ENCODE results near the gene RGMB. TPM values are rescaled to one million over a fixed set of nuclear protein-coding genes. Genes with fewer than 3 reads are reported as not detected.

The RGMB gene
- total RNA-seq, 1 experiment from 2014 or later, result 1.2 TPM

DNA sequence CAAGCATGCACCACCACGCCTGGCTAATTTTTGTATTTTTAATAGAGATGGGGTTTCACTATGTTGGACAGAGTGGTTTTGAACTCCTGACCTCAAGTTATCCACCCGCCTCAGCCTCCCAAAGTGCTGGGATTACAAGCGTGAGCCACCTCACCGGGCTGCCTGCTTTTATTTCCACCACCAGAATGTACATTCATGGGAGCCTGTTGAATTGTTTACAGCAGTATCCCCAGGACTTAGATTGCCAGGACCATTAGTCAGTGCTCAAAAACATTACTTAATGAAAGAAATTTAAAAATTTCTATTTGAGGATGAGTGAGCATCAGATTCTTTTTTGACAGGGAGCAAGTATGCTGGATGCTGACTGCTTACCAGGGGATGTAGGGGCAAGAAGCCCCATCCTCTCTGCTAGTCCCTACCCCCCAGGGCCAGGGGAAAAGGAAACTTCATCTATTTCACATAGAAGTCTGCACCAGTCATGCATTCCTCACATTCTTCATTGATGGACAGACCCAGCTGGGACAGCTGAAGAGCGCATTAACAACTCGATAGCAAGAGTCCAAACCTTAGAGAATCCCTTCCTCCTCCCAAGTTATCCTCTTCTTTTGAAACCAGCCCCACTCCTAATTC is 10.3 kb upstream of the RGMB start:
- no peak for DNase-seq (ENCODE audit: low spot score)
- in situ Hi-C loops (cut with HindIII; ENCODE audit: low sequenced_read_pairs), result no loop called here

DNA sequence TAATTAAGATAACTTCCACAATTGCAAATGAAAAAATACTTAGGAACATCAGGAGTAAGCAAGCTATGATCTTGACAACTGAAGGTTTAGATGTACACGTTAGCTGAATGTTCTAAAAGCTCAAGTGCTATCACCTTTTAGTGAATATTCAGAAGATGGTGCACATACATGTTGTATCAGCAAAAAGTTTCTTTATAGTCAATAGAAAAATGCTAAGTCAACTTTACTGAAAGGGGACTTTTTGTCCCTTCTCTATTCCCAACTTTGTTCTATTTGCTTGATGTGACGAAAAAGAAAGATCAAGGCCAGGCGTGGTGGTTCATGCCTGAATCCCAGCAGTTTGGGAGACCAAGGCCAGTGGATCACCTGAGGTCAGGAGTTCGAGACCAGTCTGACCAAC is 7.6 kb upstream of the RGMB start:
- DNase-seq (ENCODE audit: low spot score), result no peak
- in situ Hi-C loops (cut with HindIII; ENCODE audit: low sequenced_read_pairs), result no loop called here

DNA sequence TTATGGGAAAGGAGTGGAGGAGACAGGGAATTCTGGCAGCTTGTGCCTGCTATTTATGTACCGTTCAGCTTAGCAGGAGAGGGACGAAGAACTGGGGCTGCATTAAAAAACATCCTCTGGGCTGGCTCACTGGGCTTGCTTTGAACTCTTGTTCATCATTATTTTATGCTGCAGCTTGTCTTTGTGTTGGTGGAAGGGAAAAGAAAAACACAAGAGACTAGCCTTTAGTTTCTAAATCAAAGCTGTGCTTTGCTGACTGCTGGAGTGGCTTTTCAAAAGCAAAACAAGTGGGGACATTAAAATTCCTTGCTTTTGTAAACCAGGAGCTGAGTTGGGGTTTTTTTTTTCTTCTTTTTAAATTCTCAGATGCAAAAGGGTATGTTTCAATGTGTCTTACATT is 5.9 kb upstream of the RGMB start:
- no peak for DNase-seq (ENCODE audit: low spot score)
- in situ Hi-C loops (cut with HindIII; ENCODE audit: low sequenced_read_pairs), result no loop called here

DNA sequence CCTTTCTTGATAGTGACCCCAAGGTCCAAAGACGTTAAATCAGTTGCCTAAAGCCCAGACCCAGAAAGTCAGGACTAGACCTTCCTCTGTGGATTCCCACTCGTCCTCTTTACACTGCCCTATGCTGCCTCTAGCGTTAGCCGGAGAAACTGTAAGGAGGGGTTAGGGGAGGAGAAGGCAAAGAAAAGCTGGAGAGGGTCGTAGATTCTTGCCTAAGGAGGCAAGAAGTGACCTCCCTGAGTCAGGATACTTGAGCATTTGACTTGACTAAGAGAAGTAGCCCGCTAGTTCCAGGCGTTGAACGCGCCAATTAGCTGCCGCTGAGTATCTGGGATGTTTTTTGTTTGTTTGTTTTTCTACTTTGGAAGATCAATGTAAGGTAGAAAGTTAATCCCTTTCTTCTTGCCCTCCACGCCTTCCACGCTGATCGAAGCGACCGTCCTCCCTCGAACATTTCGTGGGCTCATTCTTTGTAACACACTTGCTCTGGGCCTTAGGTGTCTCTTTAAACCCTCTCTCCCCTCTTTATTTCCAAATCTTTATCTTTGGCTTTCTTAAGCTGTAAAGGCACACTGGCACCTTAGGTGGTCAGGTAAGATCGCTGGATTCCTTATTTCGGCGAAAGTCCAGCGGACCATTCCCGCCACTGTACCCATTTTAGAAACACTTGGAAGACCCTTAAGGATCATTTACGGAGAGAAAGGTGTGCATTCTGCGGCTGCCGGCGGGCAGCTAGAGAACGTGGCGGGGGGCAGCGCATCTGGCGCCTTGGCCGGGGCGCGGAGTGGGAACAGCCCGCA is 5.1 kb upstream of the RGMB start:
- peak; percentile 80 for DNase-seq (ENCODE audit: low spot score)
- in situ Hi-C loops (cut with HindIII; ENCODE audit: low sequenced_read_pairs), result no loop called here

DNA sequence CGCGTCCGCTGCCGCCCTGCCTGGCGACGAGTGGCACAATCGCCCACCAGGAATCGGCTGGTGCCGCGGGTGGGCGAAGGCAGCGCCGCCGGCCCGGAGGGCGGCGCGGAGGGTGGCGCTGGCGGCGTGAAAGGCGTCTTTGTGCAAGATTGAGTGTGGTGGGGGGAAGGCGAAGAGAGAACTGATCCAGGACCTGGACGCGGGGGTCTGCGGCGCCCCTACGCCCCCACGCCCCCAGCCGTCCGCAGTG is 4.6 kb upstream of the RGMB start:
- DNase-seq (ENCODE audit: low spot score), result no peak
- in situ Hi-C loops (cut with HindIII; ENCODE audit: low sequenced_read_pairs), result no loop called here

DNA sequence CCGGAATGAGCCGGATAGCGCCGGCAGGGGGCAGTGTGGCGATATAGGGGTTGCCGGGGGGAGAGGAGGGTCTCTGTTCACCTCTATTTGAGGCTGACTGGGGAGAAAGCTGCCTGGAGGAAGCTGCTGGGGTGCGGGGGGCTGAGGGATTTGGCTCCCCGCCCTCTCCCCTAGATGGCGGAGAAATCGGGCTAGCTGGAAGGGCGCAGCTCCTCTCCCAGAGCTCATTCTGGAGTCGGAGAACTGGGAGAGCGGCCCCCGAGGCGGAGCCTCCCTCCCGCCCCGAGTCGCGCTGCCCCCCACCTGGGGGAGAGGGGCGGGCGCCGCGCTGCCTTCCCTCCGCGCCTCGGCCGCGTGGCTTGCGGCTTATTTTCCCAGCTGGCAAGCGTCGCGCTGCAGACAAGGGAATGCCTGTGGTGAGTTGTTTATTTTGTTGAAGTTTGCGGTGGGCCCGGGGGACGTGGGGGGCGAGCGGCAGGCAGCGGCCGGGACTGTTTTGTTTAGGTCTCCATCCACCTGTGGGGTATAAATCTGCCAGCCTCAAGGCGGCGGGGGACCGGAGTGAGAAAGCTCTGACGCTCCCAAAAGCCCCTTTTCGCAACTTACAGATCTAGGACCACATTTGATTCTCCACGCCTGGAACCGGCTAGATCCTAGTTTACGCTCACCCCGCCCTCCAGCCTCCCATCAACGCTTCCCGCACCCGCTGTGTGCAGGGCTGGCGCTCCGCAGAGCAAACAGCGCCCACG is 4.1 kb upstream of the RGMB start:
- DNase-seq (ENCODE audit: low spot score), result peak; percentile 46
- in situ Hi-C loops (cut with HindIII; ENCODE audit: low sequenced_read_pairs), result no loop called here

DNA sequence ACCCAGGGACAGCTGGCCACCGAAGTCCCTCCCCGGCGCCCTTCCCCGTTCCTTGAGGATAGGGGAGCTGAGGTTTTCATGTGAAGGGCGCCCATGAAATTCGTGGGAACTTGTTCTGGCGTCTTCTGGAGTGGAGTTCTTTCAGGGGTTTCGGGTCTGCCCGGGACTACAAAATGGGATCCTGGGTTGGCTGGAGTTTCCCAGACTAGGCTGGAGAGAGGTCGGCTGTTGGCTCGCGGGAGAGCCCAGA is 3.6 kb upstream of the RGMB start:
- peak; percentile 60 for DNase-seq (ENCODE audit: low spot score)
- in situ Hi-C loops (cut with HindIII; ENCODE audit: low sequenced_read_pairs), result no loop called here

DNA sequence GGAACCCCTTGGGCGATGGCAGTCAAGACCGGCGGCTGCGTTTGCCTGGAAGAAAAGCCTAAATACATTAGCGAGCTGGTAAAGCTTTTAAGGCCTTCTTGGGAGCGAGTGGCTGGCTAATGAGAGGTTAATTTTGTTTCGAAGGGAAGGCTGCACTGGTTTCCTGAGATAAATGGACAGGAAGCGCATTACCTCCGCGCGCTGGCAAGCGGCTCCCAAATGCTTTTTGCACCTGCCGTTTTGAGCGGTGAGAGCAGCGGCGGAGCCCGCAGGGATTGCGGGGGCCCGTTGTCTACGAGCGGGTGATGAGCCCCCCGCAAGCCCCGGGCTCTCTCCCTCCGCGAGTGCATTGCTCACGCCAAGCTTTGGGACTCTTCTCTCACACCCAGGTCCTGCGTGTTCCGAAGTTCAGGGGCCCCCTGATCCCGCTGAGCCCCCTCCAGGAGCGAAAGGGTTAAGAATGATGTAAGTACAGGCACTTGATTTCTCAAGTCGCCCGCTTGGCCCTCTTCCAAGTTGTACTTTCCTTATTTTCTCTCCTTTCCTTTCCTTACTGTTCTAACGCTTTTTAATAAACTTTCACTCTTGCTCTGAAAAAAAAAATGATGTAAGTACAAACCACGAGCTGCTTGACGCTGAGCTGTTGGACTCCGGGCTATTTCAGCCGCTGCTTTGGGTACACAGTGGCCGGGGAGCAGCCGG is 3.1 kb upstream of the RGMB start:
- in situ Hi-C loops (cut with HindIII; ENCODE audit: low sequenced_read_pairs), result no loop called here
- DNase-seq (ENCODE audit: low spot score), result no peak

DNA sequence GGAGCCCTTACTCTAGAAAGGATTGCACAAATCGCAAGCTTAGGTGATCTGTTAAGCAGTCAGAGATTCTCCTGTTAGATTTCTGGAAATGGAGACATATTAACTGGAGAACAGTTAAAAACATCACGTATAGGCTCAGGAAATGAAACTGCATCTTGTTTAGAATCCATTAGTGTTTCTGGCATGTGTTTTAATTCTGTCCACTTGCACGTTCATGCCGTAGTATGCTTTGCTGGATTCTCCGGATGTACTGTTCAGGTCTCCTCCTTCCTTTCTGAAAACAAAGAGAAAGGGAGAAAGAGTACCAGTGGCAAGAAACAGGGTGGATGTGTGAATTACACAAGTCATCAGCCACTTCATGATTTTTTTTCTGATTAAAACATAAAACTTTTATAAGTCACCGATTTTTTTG is 2.5 kb upstream of the RGMB start:
- DNase-seq (ENCODE audit: low spot score), result peak; percentile 76
- in situ Hi-C loops (cut with HindIII; ENCODE audit: low sequenced_read_pairs), result no loop called here

DNA sequence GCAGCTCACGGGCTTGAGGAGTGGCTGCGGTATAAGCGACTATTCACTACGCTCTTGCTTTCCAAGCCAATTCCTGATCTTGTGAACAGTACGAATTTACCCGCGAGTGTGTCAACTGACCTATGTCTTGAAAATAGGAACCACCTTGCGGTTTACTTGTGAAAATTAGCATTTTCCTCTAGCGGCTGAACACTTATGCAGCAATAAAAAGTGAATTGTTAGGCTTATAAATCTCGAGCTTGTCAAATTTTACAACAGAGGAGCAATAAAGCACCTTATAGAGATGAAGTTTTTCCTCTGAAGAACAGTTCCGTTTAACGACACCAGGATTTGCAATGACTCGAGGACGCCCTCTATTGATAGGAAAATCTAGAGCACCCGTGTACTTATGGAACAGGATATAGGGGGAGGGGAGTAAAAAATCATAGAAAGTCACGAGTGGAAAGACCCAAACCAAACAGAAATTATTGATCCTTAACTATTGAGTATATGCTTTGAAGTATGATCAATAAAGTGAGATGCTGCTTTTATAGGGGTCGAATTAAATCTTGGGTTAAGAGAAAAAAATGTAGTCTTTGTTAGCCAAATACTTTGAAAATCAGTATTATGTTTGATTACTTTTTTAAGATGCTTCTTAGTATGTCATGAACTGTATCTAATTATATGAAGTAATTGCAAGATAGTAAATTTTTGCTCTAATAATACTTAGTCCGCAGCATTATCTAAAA is 1.9 kb upstream of the RGMB start:
- in situ Hi-C loops (cut with HindIII; ENCODE audit: low sequenced_read_pairs), result no loop called here

DNA sequence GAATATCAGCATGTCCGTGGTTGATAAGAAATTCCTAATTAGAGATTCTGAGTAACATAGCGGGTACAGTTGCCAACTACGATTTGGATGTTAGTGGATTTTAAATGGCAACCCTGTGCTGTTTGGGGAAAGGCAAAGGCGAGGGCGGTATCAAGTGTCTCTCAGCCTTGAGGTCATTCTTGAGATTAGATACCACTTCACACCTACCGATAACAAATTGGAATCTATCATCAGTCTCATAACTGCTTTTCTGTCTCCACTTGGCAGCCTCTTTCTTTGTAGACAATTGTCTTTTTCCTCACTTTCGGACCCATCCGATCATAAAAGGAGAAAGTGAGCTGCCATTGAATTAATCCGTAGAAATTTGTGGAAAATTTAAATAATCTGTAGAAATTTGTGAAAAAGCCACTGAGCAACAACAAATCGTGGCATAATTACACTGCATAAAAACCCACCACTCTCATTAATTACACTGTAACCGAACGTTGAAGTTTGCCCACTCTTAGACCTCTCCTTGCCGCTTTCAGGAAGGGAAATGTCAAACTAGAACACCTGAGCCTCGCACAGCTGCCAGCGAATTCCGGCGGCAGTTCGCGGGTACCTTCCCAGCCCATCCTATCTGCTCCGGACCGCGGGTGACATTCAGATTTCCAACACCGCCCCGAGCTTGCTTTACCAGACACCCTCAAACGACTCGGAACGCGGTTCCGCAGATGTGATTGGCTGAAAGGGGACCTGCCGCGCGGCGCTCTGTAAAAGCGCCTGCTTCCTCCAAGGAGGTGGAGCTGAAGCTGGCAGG is 849 bp upstream of the RGMB start:
- in situ Hi-C loops (cut with HindIII; ENCODE audit: low sequenced_read_pairs), result no loop called here
- DNase-seq (ENCODE audit: low spot score), result peak; percentile 90

More for the DNA sequence above, 1.9 kb upstream of the RGMB start:
- DNase-seq (ENCODE audit: low spot score), result peak; percentile 90

DNA sequence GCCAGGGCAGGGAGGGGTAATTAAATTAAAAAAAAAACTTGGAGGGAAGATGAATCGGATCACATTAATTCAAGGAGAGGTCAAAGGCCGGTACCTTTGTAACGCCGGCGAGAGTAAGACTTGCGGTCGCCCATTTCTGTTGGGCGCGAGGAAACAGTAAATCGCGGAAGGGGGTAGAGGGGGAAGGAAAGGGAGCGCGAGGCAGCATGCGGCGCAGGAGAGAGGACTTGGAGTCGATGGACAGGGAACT is 324 bp upstream of the RGMB start:
- in situ Hi-C loops (cut with HindIII; ENCODE audit: low sequenced_read_pairs), result no loop called here
- no peak for DNase-seq (ENCODE audit: low spot score)

DNA sequence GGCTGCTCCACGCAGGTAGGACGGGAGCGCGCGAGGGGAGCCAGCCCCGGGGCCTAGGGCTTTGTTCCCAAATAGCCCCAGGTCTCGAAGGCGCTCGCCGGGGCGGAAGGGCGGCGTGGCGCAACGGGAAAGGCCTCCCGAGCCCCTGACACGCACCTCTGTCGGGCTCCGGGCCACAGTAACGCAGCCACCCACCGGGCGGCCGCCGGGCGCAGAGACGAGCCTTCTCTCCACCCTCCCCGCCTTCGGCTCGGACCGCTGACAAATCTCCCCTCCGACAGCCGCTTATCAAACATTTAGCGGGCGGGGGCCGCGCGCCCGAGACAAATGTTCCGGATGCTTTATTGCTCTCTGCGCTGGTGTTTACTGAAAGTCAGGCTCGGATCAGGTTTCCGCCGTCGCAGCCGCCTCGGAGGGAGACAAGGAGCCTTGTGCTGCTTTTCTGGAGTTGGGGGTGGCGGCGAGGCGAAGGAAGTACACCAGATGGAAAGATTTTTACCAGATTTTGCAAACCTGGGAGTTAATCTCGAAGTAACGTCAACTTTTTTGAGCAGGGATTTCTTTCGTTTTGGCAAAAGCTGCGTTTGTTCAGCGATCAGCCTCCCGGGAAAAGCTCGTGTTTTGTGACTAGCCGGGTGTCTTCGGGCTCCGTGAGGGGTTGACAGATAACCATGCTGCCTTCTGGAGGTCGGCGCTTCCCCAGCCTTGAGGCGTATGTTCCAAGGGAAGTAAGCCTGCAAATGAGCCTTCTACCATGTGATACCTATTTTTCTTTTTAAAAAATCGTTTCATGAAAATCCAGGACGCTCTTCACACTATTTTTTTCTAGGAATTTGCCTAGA is 950 bp downstream of the RGMB start:
- peak; percentile 52 for DNase-seq (ENCODE audit: low spot score)
- in situ Hi-C loops (cut with HindIII; ENCODE audit: low sequenced_read_pairs), result no loop called here

DNA sequence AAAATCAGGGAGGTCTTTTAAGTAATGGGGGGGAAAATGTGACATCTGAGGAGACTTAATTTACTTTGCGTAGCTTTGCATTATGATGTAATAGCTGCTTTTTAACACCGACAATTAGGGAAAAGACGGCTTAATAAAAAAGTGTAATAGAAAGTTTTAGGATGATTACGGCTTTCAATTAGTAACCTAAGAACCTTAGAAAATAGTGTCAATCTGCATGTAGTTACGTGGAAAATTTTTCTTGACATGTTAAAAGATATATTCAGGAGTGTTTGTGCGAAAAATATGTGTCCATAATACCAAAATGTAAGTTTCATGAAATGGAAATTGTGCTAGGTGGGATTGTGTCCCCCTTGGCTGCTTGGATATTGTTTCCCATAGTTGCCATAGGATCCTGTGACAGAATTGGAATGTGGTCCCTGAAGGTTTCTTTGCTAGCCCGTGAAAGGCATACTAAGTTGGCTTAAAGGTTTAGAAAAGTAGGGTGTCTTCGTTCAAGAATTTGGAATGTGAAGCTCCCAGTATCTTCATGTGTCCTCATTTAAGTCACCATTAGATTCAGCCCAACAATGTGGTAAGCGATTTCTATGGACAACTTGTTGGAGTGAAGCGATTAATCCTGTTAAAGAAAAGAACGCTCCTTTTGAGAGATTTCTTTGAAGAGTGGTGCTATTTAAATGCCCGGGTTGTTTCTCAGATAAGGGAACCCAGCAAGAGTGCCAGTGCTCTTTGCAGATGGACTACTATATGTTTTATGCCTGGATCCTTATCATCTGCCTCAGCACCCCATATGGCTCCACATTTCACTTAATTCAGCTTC is 2.0 kb downstream of the RGMB start:
- in situ Hi-C loops (cut with HindIII; ENCODE audit: low sequenced_read_pairs), result no loop called here
- no peak for DNase-seq (ENCODE audit: low spot score)

DNA sequence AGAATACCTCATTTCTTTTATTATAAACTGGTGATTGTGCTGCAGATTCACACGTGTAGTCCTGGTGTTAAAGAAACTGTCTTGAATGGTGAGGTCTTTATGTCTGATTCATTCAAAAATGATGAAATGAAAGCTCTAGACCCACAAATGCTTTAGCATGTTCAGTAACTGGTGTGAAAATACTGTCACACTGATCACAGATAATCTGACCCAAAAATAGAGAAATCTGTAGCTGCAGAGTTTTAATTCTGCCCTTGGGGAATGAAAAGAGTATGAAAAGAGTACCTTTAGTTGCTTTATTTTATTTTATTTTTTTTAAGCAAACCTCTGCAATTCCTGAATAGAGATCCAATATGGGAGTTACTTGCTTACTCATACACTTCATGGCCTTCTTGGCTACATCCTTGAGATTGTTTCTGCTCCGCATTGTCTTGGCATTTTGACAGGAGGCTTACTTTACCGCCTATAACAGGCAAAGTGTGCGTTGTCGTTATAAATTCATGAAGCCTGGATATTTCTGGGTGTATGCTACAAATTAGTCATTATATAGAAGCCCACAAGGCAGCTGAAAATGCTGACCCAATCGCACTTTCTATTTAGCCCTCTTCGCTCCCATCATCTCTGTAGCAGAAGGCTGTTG is 2.7 kb downstream of the RGMB start:
- in situ Hi-C loops (cut with HindIII; ENCODE audit: low sequenced_read_pairs), result no loop called here
- no peak for DNase-seq (ENCODE audit: low spot score)

DNA sequence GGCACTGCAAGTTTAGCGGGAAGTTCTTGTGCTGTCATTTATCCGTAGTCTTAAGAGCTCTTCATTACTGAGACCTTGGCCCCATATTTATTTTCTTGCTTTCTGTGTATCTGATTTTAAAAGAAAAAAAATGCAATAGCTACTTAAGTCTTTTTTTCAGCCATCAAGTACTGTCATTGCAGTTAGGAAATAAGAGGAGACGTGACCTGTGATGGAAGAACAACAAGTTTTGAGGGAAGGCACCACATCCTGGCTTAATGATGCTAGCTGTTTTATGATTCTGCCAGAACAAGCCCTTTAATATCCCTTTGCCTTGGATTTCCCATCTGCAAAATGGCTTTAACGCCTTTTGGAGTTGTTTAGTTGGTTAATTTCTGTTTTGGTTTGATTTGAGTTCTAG is 3.8 kb downstream of the RGMB start:
- in situ Hi-C loops (cut with HindIII; ENCODE audit: low sequenced_read_pairs), result no loop called here
- no peak for DNase-seq (ENCODE audit: low spot score)

DNA sequence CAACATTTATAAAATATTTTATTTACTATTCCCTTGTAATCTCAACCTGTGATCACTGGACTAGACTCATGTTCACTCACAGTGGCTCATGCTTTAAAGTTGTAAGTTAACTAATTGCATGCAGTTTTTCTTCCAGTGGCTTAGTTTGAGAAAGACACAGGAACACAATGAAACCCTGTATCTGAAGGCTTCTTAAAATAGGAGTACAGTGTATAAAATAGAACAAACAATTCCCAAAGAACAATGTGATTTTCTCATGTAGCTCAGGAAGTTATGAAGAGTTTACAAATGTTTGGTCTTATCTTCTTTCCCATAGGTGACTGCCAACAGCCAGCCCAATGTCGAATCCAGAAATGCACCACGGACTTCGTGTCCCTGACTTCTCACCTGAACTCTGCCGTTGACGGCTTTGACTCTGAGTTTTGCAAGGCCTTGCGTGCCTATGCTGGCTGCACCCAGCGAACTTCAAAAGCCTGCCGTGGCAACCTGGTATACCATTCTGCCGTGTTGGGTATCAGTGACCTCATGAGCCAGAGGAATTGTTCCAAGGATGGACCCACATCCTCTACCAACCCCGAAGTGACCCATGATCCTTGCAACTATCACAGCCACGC is 5.9 kb downstream of the RGMB start:
- in situ Hi-C loops (cut with HindIII; ENCODE audit: low sequenced_read_pairs), result no loop called here

More for the DNA sequence above, 5.9 kb downstream of the RGMB start:
- DNase-seq (ENCODE audit: low spot score), result no peak
